Calu3 (cell line): ENCODE measurements around the gene EVC2. TPM values are rescaled to one million over a fixed set of nuclear protein-coding genes. Genes with fewer than 3 reads are reported as not detected.

Experiments used
- BruUV-seq: library from RNA; stranded (reverse); fragments of 400-500 nt; replicated peaks from 2 replicates; lab custom pipeline; 2021; lab: Mats Ljungman, UMichigan
- CTCF ChIA-PET: fragments of 300-600 bp; sonication (Branson Sonifier 250); formaldehyde crosslinking; loops from one replicate; lab custom pipeline; 2022; ENCODE audit warnings: antibody characterized with exemption; lab: Charles Lee
- DNase-seq: peaks from one replicate; pipeline ENCODE4 v3.0.0; 2022
- H3K27ac Mint-ChIP-seq: one replicate; pipeline ENCODE4 v1.8.0; 2022; ENCODE audit warnings: mixed read lengths; ENCODE audit not compliant: unreplicated experiment
- H3K27me3 Mint-ChIP-seq: one replicate; pipeline ENCODE4 v1.8.0; 2022; ENCODE audit warnings: mixed read lengths; ENCODE audit not compliant: unreplicated experiment
- H3K36me3 Mint-ChIP-seq: one replicate; pipeline ENCODE4 v1.8.0; 2022; ENCODE audit warnings: mild to moderate bottlenecking, moderate library complexity, mixed read lengths; ENCODE audit not compliant: insufficient read depth, unreplicated experiment
- H3K4me1 Mint-ChIP-seq: one replicate; pipeline ENCODE4 v1.8.0; 2022; ENCODE audit warnings: mild to moderate bottlenecking, low read depth, mixed read lengths; ENCODE audit not compliant: unreplicated experiment
- H3K4me3 Mint-ChIP-seq: one replicate; pipeline ENCODE4 v1.8.0; 2022; ENCODE audit warnings: mild to moderate bottlenecking, low read depth, moderate library complexity, mixed read lengths; ENCODE audit not compliant: unreplicated experiment
- H3K9me3 Mint-ChIP-seq: one replicate; pipeline ENCODE4 v1.8.0; 2022; ENCODE audit warnings: low read depth, mixed read lengths; ENCODE audit not compliant: unreplicated experiment
- intact Hi-C: fragments of 100-400 bp; cut with micrococcal nuclease; formaldehyde crosslinking; loops from one replicate; pipeline ENCODE4 v1.10.0; 2022; ENCODE audit not compliant: unreplicated experiment
- total RNA-seq: library from RNA; stranded (reverse); gene quantifications from 2 replicates; pipeline ENCODE4 v1.2.3, GENCODE V29; 2022
- TF ChIP-seq, protein P1 (sequence below): fragments of 200-600 bp; IDR thresholded peaks from one replicate; pipeline ENCODE4 v1.8.0; 2022; ENCODE audit warnings: antibody characterized with exemption; ENCODE audit not compliant: unreplicated experiment

The EVC2 gene
- total RNA-seq, 1 experiment from 2014 or later, result not detected

GRCh38 chr4:5563856-5564255, 144.5 kb downstream of the EVC2 start:
- BruUV-seq, result no TSS peak
- DNase-seq, result no peak
- Mint-ChIP-seq H3K4me1 (no peaks in the 10 kb centered on the region), H3K36me3 (no peaks in the 10 kb centered on the region), H3K4me3 (no peak overlapping the region), H3K27me3 (no peaks in the 10 kb centered on the region), H3K9me3 (peaks cover 2% of the 10 kb centered on the region), H3K27ac (no peak overlapping the region)
- CTCF ChIA-PET, result no interaction called here
- intact Hi-C loops, result no loop called here
- TF ChIP-seq, protein P1, sequence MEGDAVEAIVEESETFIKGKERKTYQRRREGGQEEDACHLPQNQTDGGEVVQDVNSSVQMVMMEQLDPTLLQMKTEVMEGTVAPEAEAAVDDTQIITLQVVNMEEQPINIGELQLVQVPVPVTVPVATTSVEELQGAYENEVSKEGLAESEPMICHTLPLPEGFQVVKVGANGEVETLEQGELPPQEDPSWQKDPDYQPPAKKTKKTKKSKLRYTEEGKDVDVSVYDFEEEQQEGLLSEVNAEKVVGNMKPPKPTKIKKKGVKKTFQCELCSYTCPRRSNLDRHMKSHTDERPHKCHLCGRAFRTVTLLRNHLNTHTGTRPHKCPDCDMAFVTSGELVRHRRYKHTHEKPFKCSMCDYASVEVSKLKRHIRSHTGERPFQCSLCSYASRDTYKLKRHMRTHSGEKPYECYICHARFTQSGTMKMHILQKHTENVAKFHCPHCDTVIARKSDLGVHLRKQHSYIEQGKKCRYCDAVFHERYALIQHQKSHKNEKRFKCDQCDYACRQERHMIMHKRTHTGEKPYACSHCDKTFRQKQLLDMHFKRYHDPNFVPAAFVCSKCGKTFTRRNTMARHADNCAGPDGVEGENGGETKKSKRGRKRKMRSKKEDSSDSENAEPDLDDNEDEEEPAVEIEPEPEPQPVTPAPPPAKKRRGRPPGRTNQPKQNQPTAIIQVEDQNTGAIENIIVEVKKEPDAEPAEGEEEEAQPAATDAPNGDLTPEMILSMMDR, result no peak

GRCh38 chr4:5562476-5562875, 145.9 kb downstream of the EVC2 start:
- no peaks in the 10 kb centered on the region for H3K36me3 Mint-ChIP-seq
- no peaks in the 10 kb centered on the region for H3K27me3 Mint-ChIP-seq
- TF ChIP-seq, protein P1, result no peak
- no peak overlapping the region for H3K4me3 Mint-ChIP-seq
- no peak overlapping the region for H3K27ac Mint-ChIP-seq
- no TSS peak for BruUV-seq
- no peak for DNase-seq
- peaks cover 5% of the 10 kb centered on the region for H3K9me3 Mint-ChIP-seq
- intact Hi-C loops, result no loop called here
- H3K4me1 Mint-ChIP-seq, result no peaks in the 10 kb centered on the region
- CTCF ChIA-PET, result no interaction called here

DNA sequence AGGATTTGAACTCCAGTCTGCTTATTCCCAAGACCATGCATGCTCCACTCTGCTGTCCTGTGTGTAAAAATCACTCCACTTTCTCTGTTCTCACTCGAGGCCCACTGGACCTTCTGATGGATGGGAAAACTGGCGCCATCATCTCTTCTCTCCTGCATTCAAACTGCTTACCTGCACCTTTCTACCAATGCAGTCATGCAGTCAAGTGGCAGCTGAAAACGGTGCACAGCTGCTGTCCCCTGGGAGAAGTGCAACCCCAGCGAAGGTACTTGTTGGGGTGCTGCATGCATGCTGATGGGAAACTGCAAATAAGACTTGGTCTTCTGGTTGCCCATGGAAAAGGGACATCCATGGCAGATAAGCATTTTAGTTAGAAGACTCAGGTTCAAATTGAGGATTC, 147.1 kb downstream of the EVC2 start:
- no peak for DNase-seq
- CTCF ChIA-PET, result no interaction called here
- TF ChIP-seq, protein P1, result no peak
- Mint-ChIP-seq H3K27me3 (no peaks in the 10 kb centered on the region), H3K4me3 (no peak overlapping the region), H3K36me3 (no peaks in the 10 kb centered on the region), H3K27ac (no peak overlapping the region), H3K4me1 (no peaks in the 10 kb centered on the region), H3K9me3 (peaks cover 5% of the 10 kb centered on the region)
- BruUV-seq, result no TSS peak
- intact Hi-C loops, result no loop called here

DNA sequence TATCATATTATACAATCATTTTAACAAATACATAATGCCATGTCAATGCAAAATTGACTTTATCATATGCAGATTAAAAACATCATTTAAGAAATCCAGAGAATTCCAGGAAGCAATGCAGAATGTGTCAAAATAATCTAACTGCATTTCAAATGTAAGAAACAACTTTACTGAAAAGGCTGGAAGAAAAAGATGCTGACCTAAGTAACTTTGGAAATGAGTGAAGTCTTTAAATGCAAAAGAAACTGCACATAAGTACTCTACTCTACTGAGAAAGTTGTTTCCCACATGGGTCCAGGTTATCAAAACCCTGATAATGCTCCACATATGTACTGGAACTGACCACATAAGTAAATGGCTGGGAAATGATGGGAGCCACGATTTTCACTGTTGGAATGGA, 149.9 kb downstream of the EVC2 start:
- Mint-ChIP-seq H3K27me3 (no peaks in the 10 kb centered on the region), H3K4me1 (no peaks in the 10 kb centered on the region), H3K27ac (no peak overlapping the region), H3K9me3 (peaks cover 10% of the 10 kb centered on the region), H3K36me3 (no peaks in the 10 kb centered on the region), H3K4me3 (no peak overlapping the region)
- intact Hi-C loops, result no loop called here
- BruUV-seq, result no TSS peak
- DNase-seq, result no peak
- CTCF ChIA-PET, result no interaction called here
- TF ChIP-seq, protein P1, result no peak
